NCI-H1694 treated with DMSO at 0.1 percent for 48 hours (cell line): Measurements from ENCODE around the gene EIF5AL1.
A peak's percentile ranks its signal among the peaks of the same experiment; 100 is the strongest.
"Not testable (repeated sequence)": the region's sequence is repeated elsewhere in the genome, so short reads cannot be mapped to it uniquely, and the experiment has no call there.

Source experiments
- DNase-seq: peaks from one replicate; lab custom pipeline; 2025; lab: John Stamatoyannopoulos, UW

The EIF5AL1 gene

GRCh38 chr10:79487296-79488194 is 24.8 kb upstream of the EIF5AL1 start:
- DNase-seq: peak; percentile 9

DNA sequence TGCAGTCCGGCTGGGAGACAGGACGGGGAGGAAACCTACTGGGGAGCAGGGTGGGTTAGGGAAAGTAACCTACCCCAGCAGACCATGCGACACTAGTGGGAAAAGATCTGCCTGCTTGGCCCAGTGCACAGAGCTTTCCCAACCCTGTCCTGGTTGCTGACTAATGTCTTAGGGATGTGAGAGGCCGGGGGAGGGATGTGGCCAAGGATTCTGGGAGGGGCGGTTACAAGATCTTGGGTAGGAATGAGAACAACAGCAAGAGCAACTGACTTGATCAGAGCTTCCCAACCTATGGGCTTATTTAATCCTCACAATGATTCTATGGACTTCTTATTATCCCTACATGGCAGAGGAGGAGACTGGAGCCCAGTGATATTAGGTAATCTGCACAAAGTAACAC is 24.0 kb upstream of the EIF5AL1 start:
- DNase-seq: no peak

GRCh38 chr10:79488870-79489269 is 23.5 kb upstream of the EIF5AL1 start:
- no peak for DNase-seq

GRCh38 chr10:79490400-79491142 is 21.8 kb upstream of the EIF5AL1 start:
- DNase-seq: no peak

DNA sequence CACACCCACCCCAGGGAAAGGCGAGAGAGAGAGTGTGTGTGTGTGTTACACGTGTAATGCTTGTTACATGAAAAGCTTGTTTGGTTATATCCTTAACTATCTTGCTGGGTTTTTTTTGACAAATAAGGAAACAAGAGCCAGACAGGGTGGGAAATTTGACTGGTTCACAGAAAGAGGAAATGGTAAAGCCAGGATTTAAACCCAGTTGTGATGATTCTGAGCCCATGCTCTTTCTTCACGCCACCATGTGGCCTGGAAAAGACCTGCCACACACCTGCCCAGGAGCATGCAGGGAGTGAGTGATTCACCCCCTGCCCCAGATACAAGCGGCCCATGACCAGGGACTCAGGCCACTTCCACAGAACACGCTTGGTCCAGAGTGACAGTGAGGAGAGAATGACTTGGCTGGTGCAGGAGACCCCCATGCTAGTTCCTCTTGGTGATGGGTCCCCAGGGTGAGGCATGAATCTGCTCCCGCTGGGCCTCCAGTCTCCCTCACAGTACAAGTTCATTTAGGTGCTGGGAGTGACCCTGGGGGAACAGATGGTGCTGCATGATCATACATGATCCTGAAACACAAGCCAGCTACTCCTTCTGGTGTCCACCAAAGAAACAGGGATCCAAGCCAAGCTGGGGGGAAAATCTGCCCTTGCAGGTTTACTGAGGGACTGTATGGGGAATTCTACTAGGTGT is 21.0 kb upstream of the EIF5AL1 start:
- peak; percentile 39 for DNase-seq

DNA sequence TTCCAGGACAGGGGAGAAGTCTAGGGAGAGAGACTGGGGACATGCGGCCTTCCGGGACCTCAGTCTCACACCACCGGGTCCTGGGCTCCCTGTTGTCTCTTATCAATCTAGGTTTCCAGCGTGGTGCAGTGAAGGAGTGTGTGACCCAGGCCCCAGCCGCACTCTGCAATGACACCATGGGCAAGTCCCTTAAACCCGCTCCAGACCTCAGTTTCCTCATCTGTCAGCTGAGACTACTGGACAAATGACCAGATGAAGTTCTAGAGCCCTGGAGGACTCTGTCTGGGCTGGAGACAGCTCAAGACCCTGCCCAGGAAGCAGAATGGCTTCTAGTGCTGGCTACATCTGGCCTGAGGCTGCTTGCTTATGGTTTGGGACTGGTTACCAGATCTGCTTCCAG is 20.1 kb upstream of the EIF5AL1 start:
- DNase-seq: no peak

DNA sequence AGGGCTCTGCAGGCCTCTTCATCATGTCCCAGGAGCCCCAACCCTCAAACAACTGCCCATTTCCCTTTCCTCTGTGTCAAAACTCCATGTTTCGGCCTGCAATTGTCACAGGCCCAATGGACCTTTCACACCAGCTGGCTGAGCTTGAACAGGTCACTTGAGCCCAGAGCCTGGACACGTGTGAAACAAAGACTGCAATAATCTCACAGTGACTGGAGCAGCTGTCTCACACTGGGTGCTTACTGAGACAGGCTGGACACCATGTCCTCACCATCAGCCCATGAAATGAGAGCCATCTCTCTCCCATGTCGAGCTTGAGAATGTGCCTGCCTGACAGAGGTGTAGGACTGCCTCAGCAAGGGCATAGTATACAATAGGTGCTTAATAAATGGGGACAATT is 19.5 kb upstream of the EIF5AL1 start:
- DNase-seq: no peak

- no peak for DNase-seq
Measured at GRCh38 chr10:79493806-79494205, 18.5 kb upstream of the EIF5AL1 start.

DNA sequence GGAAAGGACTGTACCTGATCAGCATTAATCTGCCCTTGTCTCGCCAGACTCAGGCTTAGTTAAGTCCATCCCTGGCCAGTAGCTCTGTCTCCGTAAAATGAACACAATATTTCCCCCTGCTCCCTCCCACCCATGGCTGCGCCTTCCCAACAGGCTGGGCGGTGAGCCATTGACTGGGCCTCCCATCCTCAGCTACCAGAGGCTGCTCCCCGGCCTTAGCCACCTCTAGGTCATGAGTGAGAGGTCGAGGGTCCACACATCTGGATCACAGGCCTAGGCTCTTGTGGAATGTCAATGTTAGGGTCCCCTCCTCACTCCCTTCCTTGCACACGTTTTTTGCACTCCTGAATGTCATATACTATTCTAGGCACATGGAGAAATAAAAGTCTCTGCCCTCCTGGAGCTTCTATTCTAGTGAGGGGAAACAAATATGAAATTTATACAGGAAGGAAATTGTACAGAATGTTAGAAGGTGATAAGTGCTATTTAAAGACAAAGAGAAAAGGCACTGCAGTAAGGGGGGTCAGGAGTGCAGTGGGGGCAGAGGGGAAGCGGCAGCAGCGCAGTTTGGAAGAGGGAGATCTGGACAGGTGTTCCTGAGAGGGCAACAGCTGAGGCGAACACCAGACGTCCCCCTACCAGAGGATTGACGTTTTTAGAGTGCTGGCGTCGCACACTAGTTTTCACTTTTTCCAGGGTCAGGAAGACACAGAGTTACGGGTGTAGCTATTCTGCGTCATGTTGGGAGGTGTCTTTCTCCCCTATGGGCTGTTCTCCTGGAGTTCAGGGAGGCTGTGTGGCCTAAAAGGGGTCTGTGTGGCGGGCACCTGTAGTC is 17.2 kb upstream of the EIF5AL1 start:
- no peak for DNase-seq

- DNase-seq: no peak
Measured at GRCh38 chr10:79495791-79496190, 16.5 kb upstream of the EIF5AL1 start.

- DNase-seq: no peak
Measured at GRCh38 chr10:79496896-79497295, 15.4 kb upstream of the EIF5AL1 start.

GRCh38 chr10:79498291-79498829 is 14.0 kb upstream of the EIF5AL1 start:
- DNase-seq: no peak

DNA sequence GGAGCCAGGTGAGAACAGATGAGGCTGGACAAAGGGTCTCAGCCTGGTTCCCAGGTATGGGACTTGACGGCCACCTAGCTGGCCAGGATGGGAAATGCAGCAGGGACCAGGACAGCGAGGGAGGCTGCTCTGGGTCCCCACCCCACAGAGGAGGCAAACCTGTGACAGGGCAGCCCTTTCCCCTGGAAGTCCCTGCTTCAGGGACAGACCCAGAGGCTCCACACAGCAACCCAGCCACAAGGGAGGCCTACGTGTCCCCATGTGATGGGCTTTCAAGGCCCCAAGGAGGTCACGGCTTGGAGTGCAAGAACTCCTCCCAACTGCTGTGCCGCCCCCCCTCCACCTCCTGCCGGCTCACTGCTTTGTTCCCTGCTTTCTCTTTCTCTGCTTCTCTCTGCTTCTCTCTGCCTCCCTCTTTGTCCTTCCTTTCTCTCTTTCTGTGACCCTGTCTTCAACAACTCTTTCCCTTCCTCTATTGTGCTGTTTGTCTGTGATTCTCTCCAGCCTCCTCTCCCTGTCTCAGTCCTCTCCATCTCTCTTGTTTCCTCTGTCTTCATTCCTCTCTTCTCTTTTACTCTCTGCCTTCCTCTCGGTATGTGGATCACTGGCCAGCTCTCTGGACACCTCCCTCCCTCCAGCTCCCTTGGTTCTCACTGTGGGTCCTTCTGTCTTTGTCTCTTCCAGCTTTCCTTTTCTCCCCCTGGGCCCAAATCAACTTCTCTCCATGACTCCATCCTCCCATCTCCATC is 9.6 kb upstream of the EIF5AL1 start:
- DNase-seq: no peak

DNA sequence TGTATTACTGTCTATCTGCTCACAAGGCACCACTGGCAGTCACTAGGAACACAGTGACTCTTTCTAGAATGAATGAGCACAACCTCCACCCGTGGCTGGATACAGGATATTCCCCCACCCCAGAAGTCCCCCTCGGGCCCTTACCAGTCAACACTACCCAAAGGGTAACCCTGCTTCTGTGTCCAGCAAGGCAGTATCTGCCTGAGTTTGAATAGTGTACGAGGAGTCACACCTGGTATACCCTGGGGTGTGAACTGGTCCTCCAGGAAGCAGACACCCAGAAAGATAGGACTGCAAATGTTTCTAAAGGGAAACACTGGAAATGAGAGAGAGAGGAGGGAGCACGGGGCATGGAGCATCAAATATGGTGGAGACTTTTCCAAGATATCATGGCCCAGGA is 8.5 kb upstream of the EIF5AL1 start:
- not testable (repeated sequence) for DNase-seq

- not testable (repeated sequence) for DNase-seq
Measured at GRCh38 chr10:79504483-79504882, 7.8 kb upstream of the EIF5AL1 start.

DNA sequence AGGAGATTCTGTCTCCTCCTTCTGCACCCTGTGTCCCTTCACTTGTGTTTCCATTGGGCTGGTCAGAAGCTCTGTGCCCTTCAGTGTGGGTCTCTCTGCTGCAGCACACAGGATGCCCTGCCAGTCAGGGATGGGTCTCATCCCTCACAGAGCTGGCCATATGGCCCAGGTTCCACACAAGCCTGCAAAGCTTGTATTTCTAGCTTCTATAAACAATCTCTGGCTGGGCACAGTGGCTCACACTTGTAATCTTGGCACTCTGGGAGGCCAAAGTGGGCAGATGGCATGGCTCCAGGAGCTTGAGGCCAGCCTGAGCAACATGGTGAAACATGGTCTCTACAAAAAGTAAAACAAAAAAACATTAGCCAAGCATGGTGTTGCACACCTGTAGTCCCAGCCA is 7.0 kb upstream of the EIF5AL1 start:
- not testable (repeated sequence) for DNase-seq

DNA sequence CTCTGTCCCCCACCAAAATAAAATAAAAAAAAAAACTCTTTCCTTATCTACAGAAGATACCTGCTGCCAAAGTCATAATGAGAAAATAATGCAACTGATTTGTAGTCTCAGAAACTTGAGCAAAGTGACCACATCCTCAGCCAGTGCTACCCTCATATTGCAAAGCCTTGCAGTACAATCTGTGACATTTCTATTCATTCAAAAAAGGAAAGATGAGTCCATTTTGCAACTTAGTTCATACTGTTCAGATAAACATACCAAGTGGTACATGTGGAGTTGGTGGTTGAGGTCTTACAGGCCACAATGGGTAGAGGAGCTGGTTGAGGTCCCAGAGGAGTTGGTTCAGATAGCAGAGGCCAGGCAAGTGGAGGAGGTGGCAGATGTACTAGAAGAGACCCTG is 6.5 kb upstream of the EIF5AL1 start:
- DNase-seq: no peak

GRCh38 chr10:79507440-79508167 is 4.7 kb upstream of the EIF5AL1 start:
- DNase-seq: no peak

DNA sequence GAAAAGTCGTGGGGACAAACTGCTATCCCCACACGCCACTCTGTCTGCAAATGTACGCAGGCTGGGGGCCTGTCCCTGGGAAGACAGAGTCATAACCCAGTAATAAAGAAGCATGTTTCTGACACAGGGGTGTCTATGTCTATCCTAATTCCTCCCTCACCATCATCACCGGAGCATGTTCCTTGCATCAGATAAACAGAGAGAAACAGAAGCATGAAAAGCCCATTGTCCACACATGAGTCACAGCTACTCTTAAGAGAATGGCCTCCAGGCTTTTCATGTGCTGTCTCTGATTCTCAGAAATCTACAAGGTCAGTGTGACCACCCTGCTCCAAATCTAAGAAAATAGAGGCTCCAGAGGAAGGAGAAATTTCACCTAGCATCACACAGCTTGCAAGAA is 4.1 kb upstream of the EIF5AL1 start:
- not testable (repeated sequence) for DNase-seq
